K562 (cell line): ENCODE results near the gene SLC29A2. TPM values are rescaled to one million over a fixed set of nuclear protein-coding genes. Genes with fewer than 3 reads are reported as not detected.

Experiments used
- CUX1 ChIP-seq: fragments of 200-800 bp; sonication (Bioruptor generic); IDR thresholded peaks from 2 replicates; pipeline ENCODE4 v1.6.1; 2016; ENCODE audit warnings: missing genetic modification characterization, missing compliant biosample characterization
- ETV1 ChIP-seq: fragments of 450-650 bp; conservative IDR thresholded peaks from 2 replicates; pipeline ENCODE4 v1.6.1; 2016; ENCODE audit warnings: missing genetic modification characterization, control low read depth, low read depth, missing compliant biosample characterization
- NCOA1 ChIP-seq: fragments of 450-650 bp; IDR thresholded peaks from 2 replicates; pipeline ENCODE4 v1.6.1; 2016; ENCODE audit warnings: low read depth
- polyA plus RNA-seq, 8 experiments: library from polyadenylated mRNA; depleted of rRNA in 4 of 8; stranded (reverse) in 5 of 8; unstranded in 3 of 8; fragments of >200 nt; fragmentation: Nextera tagmentation in 2 of 8; fragmentation: Illumina TruSeq in 1 of 8; extraction: Ambion mirVana in 2 of 8; extraction: Trizol in 1 of 8; gene quantifications; 2 replicates each; pipeline versions ENCODE4 v1.2.1 to v1.2.3, GENCODE V29; 2011 to 2014; ENCODE audit warnings: inconsistent platforms in 1 of 8, missing spikeins in 1 of 8
- total RNA-seq, 7 experiments: library from RNA; depleted of rRNA in 6 of 7; stranded (reverse); fragments of >200 nt in 6 of 7; fragmentation: Illumina TruSeq in 2 of 7; extraction: Trizol in 2 of 7; gene quantifications; 2 replicates each; pipeline versions ENCODE4 v1.2.1 to v1.2.3, GENCODE V29; 2011 to 2021; ENCODE audit warnings: low replicate concordance in 1 of 7
- TF ChIP-seq, protein P1 (sequence below): fragments of 450-650 bp; formaldehyde crosslinking; IDR thresholded peaks from 2 replicates; pipeline ENCODE4 v1.4.0; 2022; ENCODE audit warnings: missing genetic modification characterization
- TF ChIP-seq, protein P2 (sequence below): fragments of 450-650 bp; formaldehyde crosslinking; IDR thresholded peaks from 2 replicates; pipeline ENCODE4 v1.4.0; 2020; ENCODE audit warnings: mild to moderate bottlenecking, mixed read lengths

The SLC29A2 gene
- total and polyA plus RNA-seq, 9 of the 15 experiments (the other 6 are each of a cell fraction or from before 2014, with no cell fraction given) = 2.4 to 48.6 (median 14.2) TPM

DNA sequence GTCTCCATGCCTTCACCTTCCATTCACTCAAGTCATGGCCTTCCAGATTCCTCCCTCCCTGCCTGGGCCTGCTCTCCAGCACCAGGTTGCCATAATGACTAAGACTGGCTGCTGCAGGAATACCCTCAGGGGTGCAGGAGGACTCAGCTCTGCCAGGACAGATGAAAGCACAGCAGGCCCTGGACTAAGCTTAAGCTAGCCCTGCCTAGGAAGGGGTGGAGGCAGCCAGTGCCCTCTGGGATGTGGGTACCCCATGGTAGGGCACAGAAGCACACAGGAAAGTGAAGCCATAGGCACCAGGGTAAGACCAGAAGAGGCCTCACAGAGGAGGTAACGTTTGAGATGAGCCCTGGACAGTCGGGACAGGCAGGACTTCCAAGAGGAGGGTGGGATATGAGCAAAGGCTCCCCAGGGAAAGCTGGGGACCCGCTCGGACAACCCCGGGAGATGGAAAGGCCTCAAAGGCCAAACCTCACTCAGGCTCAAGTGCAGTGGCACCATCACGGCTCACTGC, 32.3 kb downstream of the SLC29A2 start (continued):
- TF ChIP-seq CUX1 (CRISPR knock-in tag) (no peak), NCOA1 (no peak), ETV1 (tag) (no peak)
- TF ChIP-seq, protein P1, sequence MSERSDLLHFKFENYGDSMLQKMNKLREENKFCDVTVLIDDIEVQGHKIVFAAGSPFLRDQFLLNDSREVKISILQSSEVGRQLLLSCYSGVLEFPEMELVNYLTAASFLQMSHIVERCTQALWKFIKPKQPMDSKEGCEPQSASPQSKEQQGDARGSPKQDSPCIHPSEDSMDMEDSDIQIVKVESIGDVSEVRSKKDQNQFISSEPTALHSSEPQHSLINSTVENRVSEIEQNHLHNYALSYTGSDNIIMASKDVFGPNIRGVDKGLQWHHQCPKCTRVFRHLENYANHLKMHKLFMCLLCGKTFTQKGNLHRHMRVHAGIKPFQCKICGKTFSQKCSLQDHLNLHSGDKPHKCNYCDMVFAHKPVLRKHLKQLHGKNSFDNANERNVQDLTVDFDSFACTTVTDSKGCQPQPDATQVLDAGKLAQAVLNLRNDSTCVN (CRISPR knock-in tag) = no peak
- TF ChIP-seq, protein P2, sequence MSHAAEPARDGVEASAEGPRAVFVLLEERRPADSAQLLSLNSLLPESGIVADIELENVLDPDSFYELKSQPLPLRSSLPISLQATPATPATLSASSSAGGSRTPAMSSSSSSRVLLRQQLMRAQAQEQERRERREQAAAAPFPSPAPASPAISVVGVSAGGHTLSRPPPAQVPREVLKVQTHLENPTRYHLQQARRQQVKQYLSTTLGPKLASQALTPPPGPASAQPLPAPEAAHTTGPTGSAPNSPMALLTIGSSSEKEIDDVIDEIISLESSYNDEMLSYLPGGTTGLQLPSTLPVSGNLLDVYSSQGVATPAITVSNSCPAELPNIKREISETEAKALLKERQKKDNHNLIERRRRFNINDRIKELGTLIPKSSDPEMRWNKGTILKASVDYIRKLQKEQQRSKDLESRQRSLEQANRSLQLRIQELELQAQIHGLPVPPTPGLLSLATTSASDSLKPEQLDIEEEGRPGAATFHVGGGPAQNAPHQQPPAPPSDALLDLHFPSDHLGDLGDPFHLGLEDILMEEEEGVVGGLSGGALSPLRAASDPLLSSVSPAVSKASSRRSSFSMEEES (CRISPR knock-in tag) = no peak
